ENCODE data around the gene MTARC2. TPM values are rescaled to one million over a fixed set of nuclear protein-coding genes. Genes with fewer than 3 reads are reported as not detected.
A peak's percentile ranks its signal among the peaks of the same experiment; 100 is the strongest.

Gene MTARC2
- total RNA-seq, 1 experiment from 2014 or later: 16.5 TPM

- Mint-ChIP-seq H3K4me1 (ENCODE audit: low read depth, unreplicated experiment) (no peaks in the 10 kb centered on the region), H3K27me3 (ENCODE audit: insufficient read depth, unreplicated experiment) (no peaks in the 10 kb centered on the region), H3K36me3 (ENCODE audit: insufficient read depth, unreplicated experiment) (peaks cover under 1% of the 10 kb centered on the region), H3K9me3 (ENCODE audit: unreplicated experiment) (no peaks in the 10 kb centered on the region), H3K27ac (ENCODE audit: unreplicated experiment) (no peak overlapping the region), H3K4me3 (ENCODE audit: unreplicated experiment) (no peak overlapping the region)
- intact Hi-C loops (cut with micrococcal nuclease; ENCODE audit: unreplicated experiment): loop anchor here (10.0 kb wide), 1 partner anchor 556 kb away; no protein-coding TSS in a partner anchor
- H3K36me3 ChIP-seq (ENCODE audit: control insufficient read depth, insufficient read depth, low read length): peaks cover 2% of the 10 kb centered on the region; the same call in 1 of the 2 replicates
- ChIA-PET CTCF (no interaction called here), POLR2A (no interaction called here)
- no peaks in the 10 kb centered on the region for H3K9me3 ChIP-seq
- no TSS peak for BruUV-seq (replicated peaks)
- no peak for DNase-seq
- H3K4me1 ChIP-seq: peaks cover 16% of the 10 kb centered on the region
- no peak overlapping the region for H3K4me3 ChIP-seq (ENCODE audit: low read depth, low read length)
- H3K27me3 ChIP-seq (replicated peaks; ENCODE audit: control insufficient read depth, insufficient read depth, low read length): no peaks in the 10 kb centered on the region
- TF ChIP-seq, protein P1, sequence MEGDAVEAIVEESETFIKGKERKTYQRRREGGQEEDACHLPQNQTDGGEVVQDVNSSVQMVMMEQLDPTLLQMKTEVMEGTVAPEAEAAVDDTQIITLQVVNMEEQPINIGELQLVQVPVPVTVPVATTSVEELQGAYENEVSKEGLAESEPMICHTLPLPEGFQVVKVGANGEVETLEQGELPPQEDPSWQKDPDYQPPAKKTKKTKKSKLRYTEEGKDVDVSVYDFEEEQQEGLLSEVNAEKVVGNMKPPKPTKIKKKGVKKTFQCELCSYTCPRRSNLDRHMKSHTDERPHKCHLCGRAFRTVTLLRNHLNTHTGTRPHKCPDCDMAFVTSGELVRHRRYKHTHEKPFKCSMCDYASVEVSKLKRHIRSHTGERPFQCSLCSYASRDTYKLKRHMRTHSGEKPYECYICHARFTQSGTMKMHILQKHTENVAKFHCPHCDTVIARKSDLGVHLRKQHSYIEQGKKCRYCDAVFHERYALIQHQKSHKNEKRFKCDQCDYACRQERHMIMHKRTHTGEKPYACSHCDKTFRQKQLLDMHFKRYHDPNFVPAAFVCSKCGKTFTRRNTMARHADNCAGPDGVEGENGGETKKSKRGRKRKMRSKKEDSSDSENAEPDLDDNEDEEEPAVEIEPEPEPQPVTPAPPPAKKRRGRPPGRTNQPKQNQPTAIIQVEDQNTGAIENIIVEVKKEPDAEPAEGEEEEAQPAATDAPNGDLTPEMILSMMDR (IDR thresholded peaks at IDR 0.05; ENCODE audit: insufficient read depth in 1 of 2, low read depth in 1 of 2, low read length in 1 of 2, severe bottlenecking in 1 of 2, unreplicated experiment in 1 of 2): no peak
Observed at GRCh38 chr1:220770245-220770913, 22.3 kb downstream of the MTARC2 start.

- no peak for DNase-seq
- no peak overlapping the region for H3K27ac Mint-ChIP-seq (ENCODE audit: unreplicated experiment)
- intact Hi-C loops (cut with micrococcal nuclease; ENCODE audit: unreplicated experiment): loop anchor here (10.0 kb wide), 1 partner anchor 558 kb away; no protein-coding TSS in a partner anchor
- H3K4me3 Mint-ChIP-seq (ENCODE audit: unreplicated experiment): no peak overlapping the region
- POLR2A ChIA-PET: no interaction called here
- no TSS peak for BruUV-seq (replicated peaks)
- no peaks in the 10 kb centered on the region for H3K27me3 ChIP-seq (replicated peaks; ENCODE audit: control insufficient read depth, insufficient read depth, low read length)
- H3K27me3 Mint-ChIP-seq (ENCODE audit: insufficient read depth, unreplicated experiment): no peaks in the 10 kb centered on the region
- H3K4me1 ChIP-seq: peaks cover 6% of the 10 kb centered on the region
- TF ChIP-seq, protein P1 (IDR thresholded peaks at IDR 0.05; ENCODE audit: insufficient read depth in 1 of 2, low read depth in 1 of 2, low read length in 1 of 2, severe bottlenecking in 1 of 2, unreplicated experiment in 1 of 2): no peak
- H3K4me3 ChIP-seq (ENCODE audit: low read depth, low read length): no peak overlapping the region
- peaks cover 6% of the 10 kb centered on the region for H3K36me3 Mint-ChIP-seq (ENCODE audit: insufficient read depth, unreplicated experiment)
- H3K36me3 ChIP-seq (ENCODE audit: control insufficient read depth, insufficient read depth, low read length): peaks cover 2% of the 10 kb centered on the region; the same call in 1 of the 2 replicates
- no peaks in the 10 kb centered on the region for H3K9me3 Mint-ChIP-seq (ENCODE audit: unreplicated experiment)
- CTCF ChIA-PET: interaction anchor here (0.7 kb wide), 1 partner anchor 136 kb away, joined by 3 read pairs; no protein-coding TSS in a partner anchor
- H3K4me1 Mint-ChIP-seq (ENCODE audit: low read depth, unreplicated experiment): no peaks in the 10 kb centered on the region
- no peaks in the 10 kb centered on the region for H3K9me3 ChIP-seq
Observed at GRCh38 chr1:220772846-220773245, 24.7 kb downstream of the MTARC2 start.

DNA sequence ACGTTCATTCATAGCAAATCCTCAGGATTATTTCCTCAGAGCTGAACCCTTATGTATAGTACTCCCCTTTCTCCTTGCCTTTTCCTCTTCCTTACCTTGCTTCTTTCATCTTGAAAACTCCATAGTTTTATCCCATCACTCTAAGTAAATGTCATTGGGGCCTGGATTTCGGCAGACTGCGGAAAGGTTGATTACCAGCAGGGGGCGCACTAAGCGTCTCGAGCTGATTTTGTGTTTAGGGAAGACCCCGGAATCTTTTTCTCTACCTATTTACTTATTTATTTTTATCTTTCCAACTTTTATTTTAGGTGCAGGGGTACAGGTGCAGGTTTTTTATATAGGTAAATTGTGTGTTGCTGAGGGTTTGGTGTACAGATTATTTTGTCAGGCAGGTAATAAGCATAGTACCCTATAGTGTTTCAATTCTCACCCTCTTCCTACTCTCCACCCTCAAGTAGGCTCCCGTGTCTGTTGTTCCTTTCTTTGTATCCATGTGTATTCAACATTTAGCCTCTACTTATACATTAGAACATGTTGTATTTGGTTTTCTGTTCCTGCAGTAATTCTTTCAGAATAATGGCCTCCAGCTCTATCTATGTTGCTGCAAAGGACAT, 27.2 kb downstream of the MTARC2 start:
- H3K9me3 Mint-ChIP-seq (ENCODE audit: unreplicated experiment): no peaks in the 10 kb centered on the region
- TF ChIP-seq, protein P1 (IDR thresholded peaks at IDR 0.05; ENCODE audit: insufficient read depth in 1 of 2, low read depth in 1 of 2, low read length in 1 of 2, severe bottlenecking in 1 of 2, unreplicated experiment in 1 of 2): peak; percentile 77 to 87
- Histone ChIP-seq H3K27me3 (replicated peaks; ENCODE audit: control insufficient read depth, insufficient read depth, low read length) (no peaks in the 10 kb centered on the region), H3K36me3 (ENCODE audit: control insufficient read depth, insufficient read depth, low read length) (no peaks in the 10 kb centered on the region; the same call in 1 of the 2 replicates), H3K4me3 (ENCODE audit: low read depth, low read length) (no peak overlapping the region), H3K4me1 (no peaks in the 10 kb centered on the region), H3K9me3 (no peaks in the 10 kb centered on the region)
- H3K36me3 Mint-ChIP-seq (ENCODE audit: insufficient read depth, unreplicated experiment): peaks cover 6% of the 10 kb centered on the region
- H3K4me3 Mint-ChIP-seq (ENCODE audit: unreplicated experiment): no peak overlapping the region
- ChIA-PET POLR2A (interaction anchor here (0.6 kb wide), 1 partner anchor 11 kb away, joined by 8 read pairs; no protein-coding TSS in a partner anchor), CTCF (interaction anchor here (0.6 to 1.8 kb wide), 10 partner anchors 8 to 595 kb away, joined by 3 to 7 read pairs (median 4); partner anchors contain the start of gene MTARC1)
- BruUV-seq (replicated peaks): no TSS peak
- peak in 1 of 2 experiments; percentile 69 for DNase-seq
- intact Hi-C loops (cut with micrococcal nuclease; ENCODE audit: unreplicated experiment): loop anchor here (10.0 kb wide), 1 partner anchor 561 kb away; no protein-coding TSS in a partner anchor
- H3K27me3 Mint-ChIP-seq (ENCODE audit: insufficient read depth, unreplicated experiment): no peaks in the 10 kb centered on the region
- no peaks in the 10 kb centered on the region for H3K4me1 Mint-ChIP-seq (ENCODE audit: low read depth, unreplicated experiment)
- no peak overlapping the region for H3K27ac Mint-ChIP-seq (ENCODE audit: unreplicated experiment)

Data from Caco-2 (cell line).